ENCODE measurements around the gene ZSCAN16.
A peak's percentile ranks its signal among the peaks of the same experiment; 100 is the strongest.

ZSCAN16 gene

DNA sequence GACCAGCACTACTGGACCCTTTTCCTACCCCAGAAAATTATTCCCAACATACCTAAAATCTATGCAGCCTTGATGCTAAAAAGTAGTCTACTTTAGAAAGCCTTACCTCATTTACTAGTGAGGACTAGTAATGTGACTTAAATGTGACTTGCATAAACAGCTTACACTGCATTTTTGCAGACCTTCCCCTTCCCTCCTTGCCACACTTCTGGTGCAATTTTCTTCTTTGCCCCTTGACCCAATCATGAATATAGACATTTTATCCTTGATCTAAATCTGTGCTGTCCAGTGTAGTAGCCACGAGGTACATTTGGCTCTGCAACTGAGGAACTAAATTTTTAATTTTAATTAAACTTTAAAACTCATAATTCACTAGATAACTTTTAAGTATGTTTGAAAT is 10.3 kb downstream of the ZSCAN16 start:
- FAIRE-seq: no peak

DNA sequence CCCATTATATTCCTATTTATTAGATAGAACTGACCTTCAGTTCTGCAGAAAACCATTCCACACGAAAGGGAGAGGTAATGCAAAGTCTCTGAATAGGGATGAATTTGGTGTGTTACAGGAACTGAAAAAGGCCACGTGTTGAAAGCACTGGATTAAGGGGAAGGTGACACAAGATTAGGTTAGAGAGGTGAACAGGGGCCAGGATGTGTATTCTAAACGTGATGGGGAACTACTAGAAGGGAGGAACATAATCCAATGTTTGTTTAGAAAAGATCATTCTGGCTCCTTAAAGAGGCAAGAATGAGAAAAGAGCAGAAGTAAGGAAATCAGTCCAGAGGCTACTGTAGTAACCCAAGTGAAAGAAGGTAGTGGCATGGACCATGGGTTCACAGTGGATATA is 11.0 kb downstream of the ZSCAN16 start:
- FAIRE-seq: no peak

DNA sequence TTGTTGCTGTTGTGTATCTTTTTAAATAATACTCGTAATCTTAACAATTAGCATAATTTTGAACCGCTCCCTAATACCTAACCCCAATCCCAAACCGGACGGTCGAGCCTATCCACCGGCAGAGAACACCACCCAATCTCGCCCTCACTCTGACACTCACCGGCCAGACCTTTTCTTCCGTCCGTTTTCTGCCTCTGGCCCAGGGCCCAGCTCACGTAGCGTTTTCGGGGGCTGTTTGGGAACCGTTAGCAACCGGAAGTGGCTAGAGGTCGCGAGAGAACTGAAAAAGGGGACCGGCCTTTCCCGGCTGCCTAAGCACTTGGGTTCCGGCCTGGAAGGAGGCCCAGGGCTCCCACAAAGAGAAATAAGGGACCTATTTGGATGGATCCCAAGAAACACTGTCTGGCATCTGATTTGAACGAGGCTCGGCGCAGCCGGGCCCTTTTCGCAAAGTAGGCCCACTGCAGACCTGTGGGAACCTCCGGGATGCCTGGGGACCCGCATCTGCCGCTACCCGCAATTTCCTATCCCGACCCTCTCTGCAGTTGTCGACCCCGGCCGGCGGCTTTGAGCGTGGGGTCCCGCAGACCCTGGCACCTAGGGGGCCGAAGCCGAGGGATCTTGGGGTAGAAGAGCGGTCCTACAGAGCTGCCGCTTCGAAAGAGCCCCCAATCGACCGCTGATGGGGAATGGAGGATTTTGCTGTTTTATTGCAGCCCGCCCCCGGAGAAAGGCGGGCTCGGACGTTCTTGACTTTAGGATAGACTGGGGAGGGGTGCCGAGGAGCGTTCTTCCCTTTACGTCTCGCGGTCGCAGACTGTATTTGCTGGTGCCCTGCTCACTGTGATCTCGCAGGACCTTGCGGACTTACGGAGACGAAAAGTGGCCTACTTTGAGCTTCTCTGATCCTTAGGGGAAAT is 12.4 kb downstream of the ZSCAN16 start:
- FAIRE-seq: peak; percentile 58

- no peak for FAIRE-seq
Observed at GRCh38 chr6:28137505-28137981, 13.1 kb downstream of the ZSCAN16 start.

GRCh38 chr6:28139860-28140543 is 15.6 kb downstream of the ZSCAN16 start:
- no peak for FAIRE-seq

DNA sequence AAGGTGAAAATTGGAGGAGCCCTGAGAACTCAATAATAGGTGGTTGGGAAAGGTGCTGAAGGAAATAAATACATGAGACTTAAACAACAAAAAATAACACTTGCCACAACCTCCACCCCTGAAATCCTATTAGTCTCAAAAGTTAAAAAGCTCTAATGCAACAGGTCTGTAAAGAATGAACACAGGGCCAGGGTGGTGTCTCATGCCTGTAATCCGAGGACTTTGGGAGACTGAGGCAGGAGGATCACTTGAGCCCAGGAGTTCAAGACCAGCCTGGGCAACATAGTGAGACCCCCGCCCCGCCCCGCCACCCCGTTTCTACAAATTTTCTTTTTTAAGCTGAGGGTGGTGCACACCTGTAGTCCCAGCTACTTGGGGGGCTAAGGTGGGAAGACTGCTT is 16.2 kb downstream of the ZSCAN16 start:
- FAIRE-seq: no peak

- no peak for FAIRE-seq
Observed at GRCh38 chr6:28141500-28142329, 17.3 kb downstream of the ZSCAN16 start, which contains the start of gene ZKSCAN8. Gene ZKSCAN8 (plus strand): TSS chr6:28141883. CDS start chr6:28148408, 6,525 bp downstream.

DNA sequence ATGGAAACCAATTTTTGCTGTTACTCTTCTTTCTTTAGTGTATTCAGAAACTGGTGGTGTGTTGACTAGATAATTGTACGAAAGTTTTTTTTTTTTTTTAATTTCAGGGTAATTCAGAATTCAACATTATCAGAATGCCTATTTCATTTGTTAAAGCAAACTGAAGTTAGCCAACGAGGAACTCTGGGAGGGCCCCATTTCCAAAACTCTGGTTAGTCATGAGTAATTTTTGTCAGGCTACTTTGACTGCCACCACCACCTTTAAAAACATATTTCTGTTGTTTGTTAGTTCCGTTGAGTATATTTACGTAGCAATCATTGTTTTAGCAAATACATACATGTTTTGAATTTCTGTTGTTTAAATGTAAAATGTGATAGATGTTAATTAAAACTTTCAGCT is 18.0 kb downstream of the ZSCAN16 start:
- no peak for FAIRE-seq

DNA sequence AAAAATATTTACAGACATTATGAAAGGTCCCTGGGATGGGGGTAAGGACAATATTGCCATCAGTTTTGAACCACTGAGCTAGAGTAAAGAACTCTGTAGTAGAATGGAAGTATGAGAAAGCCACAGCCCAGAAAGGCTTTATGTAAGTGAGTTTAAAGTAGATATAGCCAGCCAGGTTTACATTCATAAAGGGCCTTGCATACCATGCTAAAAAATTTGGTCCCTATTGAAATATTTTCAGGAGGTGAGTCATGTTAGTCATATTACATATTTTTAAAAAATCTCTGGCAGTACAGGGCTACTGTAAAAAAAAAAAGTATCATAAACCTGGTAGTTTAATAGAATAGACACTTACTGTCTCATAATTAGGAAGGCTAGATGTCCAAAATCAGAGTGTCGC is 20.8 kb downstream of the ZSCAN16 start:
- no peak for FAIRE-seq

GRCh38 chr6:28152531-28152930 is 28.1 kb downstream of the ZSCAN16 start:
- no peak for FAIRE-seq

- FAIRE-seq: no peak
Observed at GRCh38 chr6:28153546-28153945, 29.1 kb downstream of the ZSCAN16 start.

DNA sequence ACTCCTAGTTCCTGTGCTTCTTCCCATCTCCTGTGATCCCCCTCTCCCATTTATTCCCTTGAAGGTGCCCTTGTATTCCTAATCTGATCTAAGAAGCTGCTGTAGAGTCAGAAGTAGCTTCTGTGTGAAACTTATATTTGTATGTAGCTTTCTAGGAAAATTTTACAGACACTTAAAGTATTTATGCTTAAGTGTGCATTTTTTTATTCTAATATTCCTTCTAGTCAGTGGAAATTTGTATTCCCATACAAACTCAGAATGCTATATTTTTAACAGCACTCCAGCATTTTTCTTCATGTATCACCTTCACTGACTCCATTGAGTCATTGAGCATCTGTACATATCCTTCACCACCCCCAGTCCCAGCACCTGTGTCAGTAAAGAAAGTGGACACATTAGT is 29.9 kb downstream of the ZSCAN16 start:
- FAIRE-seq: no peak

GRCh38 chr6:28158318-28158717 is 33.9 kb downstream of the ZSCAN16 start:
- FAIRE-seq: no peak

DNA sequence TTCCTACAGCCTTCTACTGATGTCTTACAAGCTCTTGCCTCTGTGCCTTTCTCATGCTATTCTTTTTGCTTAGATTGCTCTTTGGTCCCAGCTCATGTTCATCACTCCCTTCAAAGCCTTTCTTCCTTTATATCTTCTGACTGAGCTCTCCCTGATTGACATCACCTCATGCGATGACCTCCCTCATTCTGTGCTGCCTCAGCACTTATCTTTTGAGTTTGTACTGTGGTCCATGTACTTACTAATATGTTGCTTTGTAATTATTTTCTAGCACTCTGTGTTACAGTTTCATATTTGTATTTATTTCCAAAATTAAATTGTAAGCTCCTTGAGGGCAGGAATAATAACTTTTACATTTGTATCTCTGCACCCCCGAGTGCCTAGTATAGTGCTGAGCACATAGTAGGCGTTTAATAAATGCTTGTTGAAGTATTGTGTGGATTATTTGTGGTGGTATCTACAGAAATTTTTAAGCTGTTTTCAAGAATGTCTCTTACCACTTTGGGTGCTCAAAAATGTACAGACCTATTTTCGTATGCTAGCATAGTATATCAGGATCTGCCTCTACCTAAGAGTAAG is 34.7 kb downstream of the ZSCAN16 start:
- no peak for FAIRE-seq

DNA sequence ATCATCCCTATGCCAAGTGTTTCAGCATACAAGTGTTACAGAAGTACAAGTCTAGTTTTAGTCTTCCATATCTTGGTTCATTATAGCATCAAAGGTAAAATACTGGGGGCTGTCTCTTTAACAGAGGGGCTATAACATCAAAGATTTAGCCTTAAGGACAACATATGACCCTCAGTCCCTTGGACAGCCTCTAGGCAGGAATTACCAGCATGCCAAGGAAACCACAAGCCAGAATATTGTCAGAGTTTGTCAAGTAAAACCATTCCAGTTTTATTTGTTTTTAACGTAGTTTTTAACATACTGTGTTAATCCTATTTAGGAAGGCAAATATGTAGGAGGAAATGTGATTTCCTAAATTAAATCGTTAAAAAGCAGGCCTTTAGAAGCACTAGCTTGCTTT is 35.8 kb downstream of the ZSCAN16 start:
- no peak for FAIRE-seq

DNA sequence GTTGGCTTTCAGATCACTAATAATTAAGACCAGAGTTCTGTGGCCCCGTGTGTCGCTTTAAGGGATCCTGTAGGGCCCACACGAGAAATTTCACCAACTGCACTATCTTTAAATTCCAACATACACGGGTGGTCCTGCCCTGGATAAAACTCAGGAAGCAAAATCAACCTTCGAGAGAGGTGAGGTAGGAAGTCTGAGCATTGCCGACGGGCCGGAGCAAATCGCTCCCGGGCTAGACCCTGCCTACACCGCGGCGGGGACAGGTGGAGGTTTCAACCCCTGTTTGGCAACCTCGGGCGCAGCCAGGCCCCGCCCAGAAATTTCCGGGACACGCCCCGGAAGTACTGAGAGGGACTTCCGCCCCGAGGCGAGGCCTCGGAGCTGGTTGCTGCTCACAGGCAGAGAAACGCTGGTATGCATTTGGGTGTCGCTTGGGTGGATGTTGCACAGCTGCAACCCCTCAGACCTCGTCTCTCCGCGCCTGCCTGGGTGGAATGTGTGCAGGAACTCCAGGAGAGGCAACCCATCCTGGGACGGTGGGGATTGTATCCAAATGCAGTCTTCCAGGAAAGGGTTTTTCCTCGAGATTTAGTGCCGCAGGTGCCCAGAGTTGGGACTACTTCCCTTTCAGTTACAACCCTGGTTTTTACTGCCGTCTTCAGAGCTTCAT is 37.1 kb downstream of the ZSCAN16 start:
- no peak for FAIRE-seq

GRCh38 chr6:28165563-28165962 is 41.2 kb downstream of the ZSCAN16 start:
- FAIRE-seq: no peak

GRCh38 chr6:28167068-28167467 is 42.7 kb downstream of the ZSCAN16 start:
- no peak for FAIRE-seq

GRCh38 chr6:28167926-28168325 is 43.5 kb downstream of the ZSCAN16 start:
- FAIRE-seq: no peak

- no peak for FAIRE-seq
Observed at GRCh38 chr6:28171271-28171670, 46.9 kb downstream of the ZSCAN16 start.

- no peak for FAIRE-seq
Observed at GRCh38 chr6:28172006-28172405, 47.6 kb downstream of the ZSCAN16 start.

DNA sequence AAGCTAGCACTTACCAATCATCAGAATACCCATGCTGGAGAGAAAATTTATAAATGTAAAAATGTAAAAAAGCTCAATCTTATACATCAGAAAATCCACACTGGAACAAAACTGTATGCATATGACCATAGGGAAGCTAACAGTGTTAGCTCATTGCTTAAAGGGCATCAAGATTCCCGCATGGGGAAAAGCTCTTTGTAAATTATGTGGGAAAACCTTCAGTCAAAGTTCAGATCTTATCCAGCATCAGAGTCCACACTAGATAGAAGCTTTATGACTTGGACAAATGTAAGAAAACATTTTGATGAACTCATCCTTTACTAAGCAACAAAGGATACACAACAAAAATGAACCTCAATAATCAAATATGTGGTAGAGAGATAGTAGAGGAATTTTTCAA is 52.0 kb downstream of the ZSCAN16 start:
- no peak for FAIRE-seq
